Testis (tissue), 3 donors: Measurements from ENCODE around the gene ATOH8. TPM values are rescaled to one million over a fixed set of nuclear protein-coding genes. Genes with fewer than 3 reads are reported as not detected.

ENCODE experiments used
- DNase-seq: peaks from one replicate; pipeline ENCODE4 v3.0.0-alpha.2; 2019
- H3K27ac ChIP-seq, 2 donors: fragments of 200-600 bp; sonication (generic); one replicate each; pipeline ENCODE4 v1.5.1; 2019
- H3K27me3 ChIP-seq: fragments of 200-600 bp; sonication (generic); one replicate; pipeline ENCODE4 v1.5.1; 2019
- H3K36me3 ChIP-seq: fragments of 200-600 bp; sonication (generic); one replicate; pipeline ENCODE4 v1.5.1; 2017; ENCODE audit warnings: low read depth; ENCODE audit errors: missing control alignments
- H3K4me1 ChIP-seq: fragments of 200-600 bp; sonication (generic); one replicate; pipeline ENCODE4 v1.5.1; 2019
- H3K4me3 ChIP-seq, 2 donors: fragments of 200-600 bp; sonication (generic); one replicate each; pipeline ENCODE4 v1.5.1; 2017 to 2019
- H3K9me3 ChIP-seq: fragments of 200-600 bp; sonication (generic); one replicate; pipeline ENCODE4 v1.5.1; 2017
- POLR2A ChIP-seq: fragments of 450-650 bp; IDR thresholded peaks from one replicate; pipeline ENCODE4 v1.6.1; 2017; ENCODE audit warnings: antibody characterized with exemption, mild to moderate bottlenecking, moderate library complexity
- WGBS, 2 donors: methylation state at CpG; one replicate each; pipeline ENCODE4 v1.1.5; 2018; 5-methylcytosine and 5-hydroxymethylcytosine counted together
- intact Hi-C: fragments of 100-400 bp; cut with DNase I; formaldehyde crosslinking; loops from one replicate; pipeline ENCODE4 v1.15.1; 2023; ENCODE audit warnings: low total_unique reads
- polyA plus RNA-seq: library from polyadenylated mRNA; stranded (reverse); fragments of 350-450 nt; fragmentation: Illumina TruSeq; extraction: RNeasy Lipid Tissue Mini Kit (QIAGEN cat#74804); gene quantifications from one replicate; pipeline ENCODE4 v1.2.3, GENCODE V29; 2014; ENCODE audit warnings: low read depth, low replicate concordance; ENCODE audit not compliant: insufficient read depth
- total RNA-seq, 2 donors: library from RNA; depleted of rRNA; stranded (reverse); fragments of >200 nt; gene quantifications; one replicate each; pipeline ENCODE4 v1.2.3, GENCODE V29; 2016
- TF ChIP-seq, protein P1 (sequence below), 3 experiments: fragments of 450-650 bp in 2 of 3; fragments of 200-600 bp in 1 of 3; sonication (generic) in 1 of 3; IDR thresholded peaks; one replicate each; pipeline ENCODE4 v1.5.1; 2016 to 2019; ENCODE audit warnings: antibody characterized with exemption in 3 of 3, mild to moderate bottlenecking in 2 of 3, moderate library complexity in 1 of 3

ATOH8 gene
- total and polyA plus RNA-seq, 3 donors from 2014 or later: 13.5 to 16.8 (median 14.2) TPM

DNA sequence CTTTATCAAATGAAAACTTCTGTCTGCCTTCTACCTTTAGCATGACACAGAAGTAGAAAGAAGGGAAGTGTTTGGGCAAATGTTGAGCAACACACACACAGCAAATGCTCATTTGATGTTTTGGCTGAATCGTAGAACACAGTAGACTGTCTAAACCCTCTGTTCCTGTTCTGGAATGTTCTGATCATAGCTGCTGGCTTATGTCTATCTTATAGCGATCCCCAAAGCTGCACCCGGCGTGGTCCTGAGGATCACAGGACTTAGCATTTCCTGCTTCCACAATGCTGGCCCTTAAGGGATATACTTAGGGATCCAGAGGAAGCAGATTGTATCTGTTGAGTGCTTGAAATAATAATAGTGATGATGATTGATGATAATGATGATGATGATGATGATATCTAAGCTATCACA lies 44.4 kb upstream of the ATOH8 start:
- Histone ChIP-seq H3K4me1 (peaks cover 50% of the 10 kb centered on the region), H3K27me3 (no peaks in the 10 kb centered on the region), H3K36me3 (no peaks in the 10 kb centered on the region), H3K4me3 (no peak overlapping the region), H3K27ac (peak overlapping the region; percentile 79 to 87), H3K9me3 (no peaks in the 10 kb centered on the region)
- TF ChIP-seq POLR2A: no peak
- TF ChIP-seq, protein P1, sequence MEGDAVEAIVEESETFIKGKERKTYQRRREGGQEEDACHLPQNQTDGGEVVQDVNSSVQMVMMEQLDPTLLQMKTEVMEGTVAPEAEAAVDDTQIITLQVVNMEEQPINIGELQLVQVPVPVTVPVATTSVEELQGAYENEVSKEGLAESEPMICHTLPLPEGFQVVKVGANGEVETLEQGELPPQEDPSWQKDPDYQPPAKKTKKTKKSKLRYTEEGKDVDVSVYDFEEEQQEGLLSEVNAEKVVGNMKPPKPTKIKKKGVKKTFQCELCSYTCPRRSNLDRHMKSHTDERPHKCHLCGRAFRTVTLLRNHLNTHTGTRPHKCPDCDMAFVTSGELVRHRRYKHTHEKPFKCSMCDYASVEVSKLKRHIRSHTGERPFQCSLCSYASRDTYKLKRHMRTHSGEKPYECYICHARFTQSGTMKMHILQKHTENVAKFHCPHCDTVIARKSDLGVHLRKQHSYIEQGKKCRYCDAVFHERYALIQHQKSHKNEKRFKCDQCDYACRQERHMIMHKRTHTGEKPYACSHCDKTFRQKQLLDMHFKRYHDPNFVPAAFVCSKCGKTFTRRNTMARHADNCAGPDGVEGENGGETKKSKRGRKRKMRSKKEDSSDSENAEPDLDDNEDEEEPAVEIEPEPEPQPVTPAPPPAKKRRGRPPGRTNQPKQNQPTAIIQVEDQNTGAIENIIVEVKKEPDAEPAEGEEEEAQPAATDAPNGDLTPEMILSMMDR (IDR thresholded peaks at IDR 0.05): no peak
- intact Hi-C loops: no loop called here
- DNase-seq: no peak
- WGBS, 2 donors: 59 to 67% methylated on average over 4 of the region's 4 CpGs

DNA sequence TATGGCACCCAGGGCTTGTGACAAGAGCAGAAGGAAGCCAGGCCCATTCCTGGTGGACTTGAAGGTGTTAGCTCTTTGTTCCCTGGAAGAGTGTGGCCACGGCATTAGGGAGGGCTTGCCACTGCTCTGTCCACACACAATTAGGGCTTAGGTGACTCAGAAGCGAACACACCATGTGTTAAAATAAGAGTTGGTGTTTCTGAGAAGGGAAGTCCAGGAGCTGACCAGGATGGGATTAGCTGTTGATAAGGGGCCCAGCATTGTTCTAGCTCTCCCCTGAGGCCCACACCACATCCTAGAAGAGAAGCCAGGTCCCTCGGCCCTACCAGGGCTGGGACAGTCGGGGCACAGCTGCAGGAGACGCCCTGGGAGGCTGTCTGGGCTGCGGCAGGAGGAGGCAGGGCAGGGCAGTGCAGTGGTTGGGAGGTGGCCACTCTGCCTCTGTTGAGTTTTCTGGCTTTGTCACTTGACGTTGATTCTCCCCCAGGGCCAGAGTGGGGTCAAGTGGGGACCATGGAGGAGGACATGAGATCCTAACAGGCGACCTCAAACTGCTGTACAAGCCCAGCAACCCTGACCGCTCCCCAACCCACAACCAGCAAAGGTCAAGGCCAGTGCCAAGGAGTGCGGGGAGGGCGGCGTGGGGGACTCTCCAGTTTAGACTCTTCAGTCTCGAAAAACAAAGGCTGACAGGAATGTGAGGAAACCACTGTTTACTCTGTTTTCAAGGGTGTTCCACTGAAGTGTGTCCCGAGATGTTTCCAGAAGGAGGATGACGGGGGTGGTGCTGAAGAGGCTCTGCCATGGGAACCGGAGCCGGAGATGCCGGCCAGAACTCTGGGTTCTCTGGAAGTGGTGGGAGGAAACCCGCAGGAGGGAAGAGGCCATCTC lies 42.9 kb upstream of the ATOH8 start:
- Histone ChIP-seq H3K27me3 (no peaks in the 10 kb centered on the region), H3K36me3 (no peaks in the 10 kb centered on the region), H3K4me1 (peaks cover 50% of the 10 kb centered on the region), H3K27ac (peak overlapping the region; percentile 79 to 87), H3K4me3 (no peak overlapping the region), H3K9me3 (no peaks in the 10 kb centered on the region)
- no peak for TF ChIP-seq POLR2A
- TF ChIP-seq, protein P1 (IDR thresholded peaks at IDR 0.05): no peak
- intact Hi-C loops: no loop called here
- DNase-seq: peak; percentile 81
- 29 to 39% methylated on average over 13 to 19 of the region's 19 CpGs for WGBS, 2 donors

DNA sequence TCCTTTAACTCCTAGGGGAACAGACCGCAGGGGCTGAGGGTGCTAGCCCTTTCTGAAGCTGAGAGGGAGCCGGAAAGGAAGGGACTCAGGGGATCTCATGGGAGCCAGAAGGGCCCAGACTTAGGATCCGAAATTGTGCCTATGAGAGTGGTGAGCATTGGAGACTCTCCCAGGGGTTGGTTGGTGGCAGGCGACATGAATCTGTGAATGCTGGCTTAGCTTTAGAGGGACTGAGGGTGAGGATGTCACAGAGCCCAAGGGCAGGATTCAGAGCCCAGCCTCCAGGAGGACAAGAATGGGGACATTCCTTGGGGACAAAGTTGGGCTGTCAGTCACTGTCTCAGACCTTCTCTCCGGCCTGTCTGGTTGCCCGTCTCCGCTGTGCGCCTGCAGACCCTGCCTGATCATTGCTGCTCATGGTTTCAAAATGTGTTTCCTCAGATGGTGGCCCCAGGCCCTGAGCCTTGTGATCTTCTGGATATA lies 42.2 kb upstream of the ATOH8 start:
- Histone ChIP-seq H3K27ac (peak overlapping the region; percentile 79 to 87), H3K4me1 (peaks cover 50% of the 10 kb centered on the region), H3K9me3 (no peaks in the 10 kb centered on the region), H3K4me3 (no peak overlapping the region), H3K27me3 (no peaks in the 10 kb centered on the region), H3K36me3 (no peaks in the 10 kb centered on the region)
- no peak for DNase-seq
- TF ChIP-seq, protein P1 (IDR thresholded peaks at IDR 0.05): no peak
- TF ChIP-seq POLR2A: no peak
- 74 to 77% methylated on average over 8 of the region's 8 CpGs for WGBS, 2 donors
- intact Hi-C loops: no loop called here

DNA sequence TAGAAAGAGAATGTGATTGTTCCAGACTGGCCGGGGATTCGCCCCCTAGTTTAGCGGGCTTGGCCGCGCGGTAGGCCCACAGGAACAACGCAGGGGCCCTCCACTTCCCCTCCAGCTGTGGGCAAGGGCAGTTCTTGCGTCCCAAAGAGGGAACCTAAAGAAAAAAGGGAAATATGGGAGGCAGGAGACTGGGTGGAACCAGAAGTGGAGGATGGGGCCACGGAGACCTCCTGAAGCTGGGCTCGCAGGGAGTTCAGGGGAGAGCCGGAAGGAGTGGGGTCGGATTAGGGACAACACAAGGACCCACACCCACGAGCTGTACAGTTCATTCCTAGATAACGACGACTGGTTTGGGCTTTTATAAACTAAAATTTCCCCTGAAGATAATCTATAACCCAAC lies 41.5 kb upstream of the ATOH8 start:
- peaks cover 46% of the 10 kb centered on the region for H3K4me1 ChIP-seq
- 69 to 84% methylated on average over 15 of the region's 15 CpGs for WGBS, 2 donors

More for the DNA sequence above, 41.5 kb upstream of the ATOH8 start:
- H3K27me3 ChIP-seq: no peaks in the 10 kb centered on the region
- H3K4me3 ChIP-seq: no peak overlapping the region
- DNase-seq: no peak
- intact Hi-C loops: no loop called here
- peak overlapping the region; percentile 53 to 87 for H3K27ac ChIP-seq
- TF ChIP-seq POLR2A: no peak
- TF ChIP-seq, protein P1 (IDR thresholded peaks at IDR 0.05): no peak
- no peaks in the 10 kb centered on the region for H3K36me3 ChIP-seq
- H3K9me3 ChIP-seq: no peaks in the 10 kb centered on the region
